GM13977 (cell line): ENCODE results near the gene QRICH1.

ENCODE experiments used
- DNase-seq: peaks from one replicate; pipeline ENCODE4 v3.0.0; 2012; ENCODE audit warnings: low spot score
- CTCF ChIP-seq: IDR thresholded peaks from 2 replicates; pipeline ENCODE4 v1.5.1; 2012; ENCODE audit warnings: mild to moderate bottlenecking, control low read depth; ENCODE audit not compliant: insufficient read depth; ENCODE audit errors: extremely low read depth, missing control alignments
- in situ Hi-C: fragments of 300-500 bp; cut with MboI; formaldehyde crosslinking; loops from one replicate; pipeline ENCODE4 v1.12.0; 2022; ENCODE audit warnings: low sequenced_read_pairs, low pct_unique_long_range_greater_than_20kb, mixed read lengths, inconsistent platforms; ENCODE audit not compliant: unreplicated experiment

Gene QRICH1

GRCh38 chr3:48996640-48997039 lies 97.2 kb downstream of the QRICH1 start:
- no peak for DNase-seq
- in situ Hi-C loops: no loop called here
- TF ChIP-seq CTCF: no peak

GRCh38 chr3:48993834-48994233 lies 100.0 kb downstream of the QRICH1 start:
- TF ChIP-seq CTCF: no peak
- in situ Hi-C loops: no loop called here
- no peak for DNase-seq

GRCh38 chr3:48991851-48992545 lies 101.9 kb downstream of the QRICH1 start:
- TF ChIP-seq CTCF: no peak
- in situ Hi-C loops: no loop called here
- DNase-seq: no peak

- TF ChIP-seq CTCF: no peak
- DNase-seq: no peak
- in situ Hi-C loops: no loop called here
Observed at GRCh38 chr3:48990636-48991469, 103.0 kb downstream of the QRICH1 start.

DNA sequence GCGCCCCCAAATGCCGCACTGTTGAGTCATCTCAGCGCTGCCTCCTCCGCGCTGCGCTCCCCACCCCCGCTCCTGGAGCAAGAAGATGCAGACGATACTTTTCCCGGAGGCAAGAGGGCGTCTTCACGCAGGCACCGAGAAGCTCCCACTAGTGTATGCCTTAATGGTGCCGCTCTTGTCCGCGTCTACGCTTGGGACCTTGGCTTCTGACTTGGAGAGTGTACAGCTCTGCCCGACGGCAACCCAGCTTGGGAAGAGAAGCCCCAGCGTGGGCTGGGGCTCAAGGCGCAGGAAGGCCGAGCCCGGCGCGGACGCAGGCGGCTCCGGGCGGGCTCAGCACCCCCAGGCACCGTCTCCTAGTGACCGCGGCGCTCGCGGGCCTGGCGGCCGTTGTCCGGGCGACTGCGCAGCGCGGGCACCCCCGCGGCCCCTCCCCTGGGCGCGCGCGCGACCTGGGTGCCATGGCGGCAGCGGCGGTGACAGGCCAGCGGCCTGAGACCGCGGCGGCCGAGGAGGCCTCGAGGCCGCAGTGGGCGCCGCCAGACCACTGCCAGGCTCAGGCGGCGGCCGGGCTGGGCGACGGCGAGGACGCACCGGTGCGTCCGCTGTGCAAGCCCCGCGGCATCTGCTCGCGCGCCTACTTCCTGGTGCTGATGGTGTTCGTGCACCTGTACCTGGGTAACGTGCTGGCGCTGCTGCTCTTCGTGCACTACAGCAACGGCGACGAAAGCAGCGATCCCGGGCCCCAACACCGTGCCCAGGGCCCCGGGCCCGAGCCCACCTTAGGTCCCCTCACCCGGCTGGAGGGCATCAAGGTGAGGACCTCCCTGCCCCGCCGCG lies 103.9 kb downstream of the QRICH1 start, which contains the start of gene P4HTM:
P4HTM (plus strand) TSS at position 446 of the 840 bp plus-strand sequence; CDS start at position 462, 16 bp downstream.
- TF ChIP-seq CTCF: peak; percentile 24
- in situ Hi-C loops: no loop called here
- DNase-seq: peak; percentile 83

DNA sequence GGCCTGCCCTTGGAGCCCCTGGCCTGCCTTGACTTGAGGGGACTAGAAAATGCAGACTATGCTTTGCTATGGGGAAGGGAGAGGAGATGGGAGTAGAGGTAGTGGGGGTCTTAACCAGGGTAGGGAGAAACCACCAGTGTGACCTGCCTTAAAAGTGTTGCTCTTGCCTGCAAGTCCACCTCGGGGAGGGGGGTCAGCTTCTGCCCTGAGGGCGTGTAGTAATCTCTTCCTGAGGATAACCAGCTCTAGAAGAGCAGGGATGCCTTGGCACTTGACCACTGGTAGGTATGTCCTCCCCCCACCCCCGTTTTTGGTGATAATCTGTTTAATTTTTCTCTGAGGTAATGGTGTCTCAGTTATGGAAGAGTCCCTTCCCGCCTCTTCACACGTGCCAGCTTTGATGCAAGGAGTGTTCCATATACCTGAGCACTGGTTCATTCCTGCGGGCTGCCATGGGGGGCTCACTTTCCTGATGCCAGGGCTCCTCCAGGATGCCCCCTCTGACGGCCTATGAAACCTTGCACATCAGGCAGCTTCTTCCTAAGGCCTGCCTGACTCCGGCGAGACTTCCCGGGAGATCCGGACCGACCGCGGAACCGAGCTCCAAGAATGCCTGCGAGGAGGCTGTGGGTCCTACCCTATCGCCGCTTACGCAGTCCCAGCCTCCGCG lies 104.6 kb downstream of the QRICH1 start:
- in situ Hi-C loops: no loop called here
- no peak for DNase-seq
- TF ChIP-seq CTCF: no peak
